Occipital lobe (tissue), 2 donors: ENCODE results near the gene STXBP6. TPM values are rescaled to one million over a fixed set of nuclear protein-coding genes. Genes with fewer than 3 reads are reported as not detected.

Experiments used
- DNase-seq: peaks from one replicate; lab custom pipeline; 2025; lab: John Stamatoyannopoulos, UW
- total RNA-seq: library from RNA; depleted of rRNA; stranded (reverse); fragments of >200 nt; gene quantifications from one replicate; pipeline ENCODE4 v1.2.3, GENCODE V29; 2014

STXBP6 gene
- total RNA-seq, 1 donor from 2014 or later: 11.9 TPM

GRCh38 chr14:25015761-25016160 lies 34.2 kb downstream of the STXBP6 start:
- DNase-seq: no peak

- DNase-seq: no peak
These were observed 35.5 kb downstream of the STXBP6 start for GRCh38 chr14:25014440-25014839.

- no peak for DNase-seq
These were observed 38.9 kb downstream of the STXBP6 start for GRCh38 chr14:25011095-25011494.

GRCh38 chr14:25010471-25010870 lies 39.5 kb downstream of the STXBP6 start:
- no peak for DNase-seq

GRCh38 chr14:25009891-25010290 lies 40.1 kb downstream of the STXBP6 start:
- DNase-seq: no peak

GRCh38 chr14:25007832-25008231 lies 42.1 kb downstream of the STXBP6 start:
- DNase-seq: peak; percentile 5

- no peak for DNase-seq
These were observed 42.8 kb downstream of the STXBP6 start for GRCh38 chr14:25006961-25007795.

GRCh38 chr14:25006031-25006430 lies 43.9 kb downstream of the STXBP6 start:
- DNase-seq: no peak

- no peak for DNase-seq
These were observed 45.5 kb downstream of the STXBP6 start for GRCh38 chr14:25004389-25004809.

- no peak for DNase-seq
These were observed 46.4 kb downstream of the STXBP6 start for GRCh38 chr14:25003537-25003936.

- no peak for DNase-seq
These were observed 48.3 kb downstream of the STXBP6 start for GRCh38 chr14:25001601-25002000.

GRCh38 chr14:25001156-25001555 lies 48.8 kb downstream of the STXBP6 start:
- no peak for DNase-seq

- no peak for DNase-seq
These were observed 50.8 kb downstream of the STXBP6 start for GRCh38 chr14:24999157-24999556.

GRCh38 chr14:24996930-24997725 lies 52.8 kb downstream of the STXBP6 start:
- DNase-seq: no peak

- no peak for DNase-seq
These were observed 54.9 kb downstream of the STXBP6 start for GRCh38 chr14:24995016-24995415.

GRCh38 chr14:24993631-24994030 lies 56.3 kb downstream of the STXBP6 start:
- no peak for DNase-seq

- DNase-seq: no peak
These were observed 57.2 kb downstream of the STXBP6 start for GRCh38 chr14:24992624-24993360.

- DNase-seq: no peak
These were observed 58.1 kb downstream of the STXBP6 start for GRCh38 chr14:24991821-24992220.

- no peak for DNase-seq
These were observed 58.7 kb downstream of the STXBP6 start for GRCh38 chr14:24991288-24991687.

- DNase-seq: no peak
These were observed 59.2 kb downstream of the STXBP6 start for GRCh38 chr14:24990773-24991172.

- DNase-seq: no peak
These were observed 59.9 kb downstream of the STXBP6 start for GRCh38 chr14:24990050-24990449.

GRCh38 chr14:24988760-24989159 lies 61.2 kb downstream of the STXBP6 start:
- DNase-seq: no peak
